WERI-Rb-1 (cell line): ENCODE results near the gene CCDC57.
"Not testable (repeated sequence)": the region's sequence is repeated elsewhere in the genome, so short reads cannot be mapped to it uniquely, and the experiment has no call there.

ENCODE experiments used
- DNase-seq: peaks from one replicate; pipeline ENCODE4 v3.0.0-alpha.2; 2020
- H3K27ac ChIP-seq: fragments of 250-450 bp; sonication (Bioruptor Pico); 2 replicates; pipeline ENCODE4 v1.5.1; 2020; ENCODE audit warnings: mild to moderate bottlenecking, moderate library complexity
- H3K27me3 ChIP-seq: fragments of 250-450 bp; sonication (Bioruptor Pico); 2 replicates; pipeline ENCODE4 v1.5.1; 2021; ENCODE audit warnings: mild to moderate bottlenecking, low read depth, moderate library complexity; ENCODE audit not compliant: insufficient read depth, severe bottlenecking
- H3K36me3 ChIP-seq: fragments of 250-450 bp; sonication (Bioruptor Pico); 2 replicates; pipeline ENCODE4 v1.5.1; 2020; ENCODE audit warnings: mild to moderate bottlenecking, moderate library complexity
- H3K4me3 ChIP-seq: 2 replicates; pipeline ENCODE4 v1.5.1; 2011; ENCODE audit warnings: low read depth, mild to moderate bottlenecking, control low read depth, low read length
- H3K9me3 ChIP-seq: fragments of 250-450 bp; sonication (Bioruptor Pico); 2 replicates; pipeline ENCODE4 v1.5.1; 2021; ENCODE audit warnings: mild to moderate bottlenecking, moderate library complexity; ENCODE audit not compliant: severe bottlenecking
- CTCF ChIP-seq: IDR thresholded peaks from 2 replicates; pipeline ENCODE4 v1.5.1; 2011; ENCODE audit warnings: low read depth, mild to moderate bottlenecking, control low read depth, inconsistent platforms, low read length

The CCDC57 gene

GRCh38 chr17:82194765-82195164 lies 17.9 kb downstream of the CCDC57 start:
- DNase-seq = no peak
- H3K27me3 ChIP-seq = no peaks in the 10 kb centered on the region
- peaks cover 68% of the 10 kb centered on the region for H3K36me3 ChIP-seq
- no peak overlapping the region for H3K27ac ChIP-seq
- H3K9me3 ChIP-seq = no peaks in the 10 kb centered on the region
- TF ChIP-seq CTCF = no peak
- no peak overlapping the region for H3K4me3 ChIP-seq

- Histone ChIP-seq H3K36me3 (peaks cover 72% of the 10 kb centered on the region), H3K27ac (no peak overlapping the region), H3K27me3 (no peaks in the 10 kb centered on the region), H3K4me3 (no peak overlapping the region), H3K9me3 (no peaks in the 10 kb centered on the region)
- no peak for DNase-seq
- no peak for TF ChIP-seq CTCF
Measured at GRCh38 chr17:82193520-82194220, 19.0 kb downstream of the CCDC57 start.

- H3K4me3 ChIP-seq, H3K9me3 ChIP-seq, DNase-seq, H3K27me3 ChIP-seq, H3K27ac ChIP-seq: not testable (repeated sequence)
- H3K36me3 ChIP-seq = peaks cover 72% of the 10 kb centered on the region
Measured at GRCh38 chr17:82193050-82193449, 19.6 kb downstream of the CCDC57 start.

- no peaks in the 10 kb centered on the region for H3K9me3 ChIP-seq
Measured at GRCh38 chr17:82188001-82188961, 24.4 kb downstream of the CCDC57 start.

GRCh38 chr17:82187500-82187899 lies 25.1 kb downstream of the CCDC57 start:
- Histone ChIP-seq H3K4me3 (no peak overlapping the region), H3K9me3 (no peaks in the 10 kb centered on the region), H3K36me3 (peaks cover 63% of the 10 kb centered on the region), H3K27ac (no peak overlapping the region), H3K27me3 (no peaks in the 10 kb centered on the region)
- no peak for TF ChIP-seq CTCF
- DNase-seq = no peak

More at GRCh38 chr17:82188001-82188961, 24.4 kb downstream of the CCDC57 start:
- no peak for TF ChIP-seq CTCF
- no peak for DNase-seq
- H3K27ac ChIP-seq = no peak overlapping the region
- no peaks in the 10 kb centered on the region for H3K27me3 ChIP-seq
- no peak overlapping the region for H3K4me3 ChIP-seq
- peaks cover 63% of the 10 kb centered on the region for H3K36me3 ChIP-seq

- H3K27ac ChIP-seq = no peak overlapping the region
- no peaks in the 10 kb centered on the region for H3K9me3 ChIP-seq
- peaks cover 64% of the 10 kb centered on the region for H3K36me3 ChIP-seq
- DNase-seq = no peak
- TF ChIP-seq CTCF = no peak
- no peak overlapping the region for H3K4me3 ChIP-seq
- no peaks in the 10 kb centered on the region for H3K27me3 ChIP-seq
Measured at GRCh38 chr17:82186221-82186620, 26.4 kb downstream of the CCDC57 start.
